Activated T-helper 1 cell treated with anti-CD3 and anti-CD28 coated beads, Interleukin-12 subunit alpha, Interleukin-12 subunit beta, Interleukin-2, Interleukin-4 antibody, amounts not matched to agents 30 ng/mL and 10 ng/mL and 1 ng/mL, durations not matched to agents 14 hours and 24 hours and 36 hours (primary cell): Measurements from ENCODE around the gene PTCH2. TPM values are rescaled to one million over a fixed set of nuclear protein-coding genes. Genes with fewer than 3 reads are reported as not detected.
"Not testable (repeated sequence)": the region's sequence is repeated elsewhere in the genome, so short reads cannot be mapped to it uniquely, and the experiment has no call there.

ENCODE experiments used
- DNase-seq: peaks from one replicate; pipeline ENCODE4 v3.0.0; 2021; ENCODE audit warnings: low spot score
- H3K27ac Mint-ChIP-seq: one replicate; pipeline ENCODE4 v1.8.0; 2021; ENCODE audit warnings: mild to moderate bottlenecking, mixed read lengths
- H3K27me3 Mint-ChIP-seq: one replicate; pipeline ENCODE4 v1.8.0; 2022; ENCODE audit warnings: mild to moderate bottlenecking, moderate library complexity, mixed read lengths; ENCODE audit not compliant: insufficient read depth
- H3K36me3 Mint-ChIP-seq: one replicate; pipeline ENCODE4 v1.8.0; 2021; ENCODE audit warnings: low read depth, mixed read lengths
- H3K4me1 Mint-ChIP-seq: one replicate; pipeline ENCODE4 v1.8.0; 2021; ENCODE audit warnings: low read depth, mixed read lengths
- H3K4me3 Mint-ChIP-seq: one replicate; pipeline ENCODE4 v1.8.0; 2021; ENCODE audit warnings: mild to moderate bottlenecking, moderate library complexity, mixed read lengths
- H3K9me3 Mint-ChIP-seq: one replicate; pipeline ENCODE4 v1.8.0; 2021; ENCODE audit warnings: mixed read lengths
- intact Hi-C: fragments of 100-400 bp; cut with micrococcal nuclease; formaldehyde crosslinking; loops from one replicate; pipeline ENCODE4 v1.15.1; 2024
- total RNA-seq: library from RNA; stranded (reverse); gene quantifications from 2 replicates; pipeline ENCODE4 v1.2.3, GENCODE V29; 2022

The PTCH2 gene
- total RNA-seq, 1 donor from 2014 or later, result 1.3 TPM

GRCh38 chr1:44835738-44836675 lies 7.0 kb downstream of the PTCH2 start:
- no peaks in the 10 kb centered on the region for H3K9me3 Mint-ChIP-seq
- peaks cover 4% of the 10 kb centered on the region for H3K27me3 Mint-ChIP-seq
- DNase-seq, result peak; percentile 71
- no peaks in the 10 kb centered on the region for H3K36me3 Mint-ChIP-seq
- intact Hi-C loops, result loop anchor here (1.0 to 5.0 kb wide), 4 partner anchors 43 to 465 kb away; partner anchors contain the start of gene EIF2B3
- peak overlapping the region; percentile 26 for H3K4me3 Mint-ChIP-seq
- H3K4me1 Mint-ChIP-seq, result peaks cover 9% of the 10 kb centered on the region
- H3K27ac Mint-ChIP-seq, result no peak overlapping the region

GRCh38 chr1:44834328-44834727 lies 8.7 kb downstream of the PTCH2 start:
- no peak overlapping the region for H3K27ac Mint-ChIP-seq
- H3K36me3 Mint-ChIP-seq, result no peaks in the 10 kb centered on the region
- H3K27me3 Mint-ChIP-seq, result peaks cover 3% of the 10 kb centered on the region
- no peak for DNase-seq
- peaks cover 9% of the 10 kb centered on the region for H3K4me1 Mint-ChIP-seq
- no peaks in the 10 kb centered on the region for H3K9me3 Mint-ChIP-seq
- no peak overlapping the region for H3K4me3 Mint-ChIP-seq
- intact Hi-C loops, result no loop called here

GRCh38 chr1:44832056-44832705 lies 10.9 kb downstream of the PTCH2 start:
- Mint-ChIP-seq H3K36me3 (no peaks in the 10 kb centered on the region), H3K9me3 (no peaks in the 10 kb centered on the region), H3K4me1 (peaks cover 9% of the 10 kb centered on the region), H3K27me3 (peaks cover 3% of the 10 kb centered on the region), H3K27ac (peak overlapping the region; percentile 58), H3K4me3 (no peak overlapping the region)
- DNase-seq, result no peak
- intact Hi-C loops, result no loop called here

- intact Hi-C loops, result no loop called here
- Mint-ChIP-seq H3K4me1 (peaks cover 9% of the 10 kb centered on the region), H3K4me3 (no peak overlapping the region), H3K27me3 (peaks cover 3% of the 10 kb centered on the region), H3K9me3 (no peaks in the 10 kb centered on the region), H3K36me3 (no peaks in the 10 kb centered on the region), H3K27ac (no peak overlapping the region)
- no peak for DNase-seq
These were observed 11.5 kb downstream of the PTCH2 start for GRCh38 chr1:44831516-44831915.

GRCh38 chr1:44830900-44831304 lies 12.2 kb downstream of the PTCH2 start:
- peaks cover 3% of the 10 kb centered on the region for H3K27me3 Mint-ChIP-seq
- no peak overlapping the region for H3K27ac Mint-ChIP-seq
- no peaks in the 10 kb centered on the region for H3K36me3 Mint-ChIP-seq
- DNase-seq, result no peak
- no peak overlapping the region for H3K4me3 Mint-ChIP-seq
- intact Hi-C loops, result no loop called here
- H3K9me3 Mint-ChIP-seq, result no peaks in the 10 kb centered on the region
- H3K4me1 Mint-ChIP-seq, result peaks cover 6% of the 10 kb centered on the region

- DNase-seq, result no peak
- Mint-ChIP-seq H3K4me1 (no peaks in the 10 kb centered on the region), H3K27ac (no peak overlapping the region), H3K27me3 (peaks cover 3% of the 10 kb centered on the region), H3K36me3 (no peaks in the 10 kb centered on the region), H3K9me3 (no peaks in the 10 kb centered on the region), H3K4me3 (no peak overlapping the region)
- intact Hi-C loops, result no loop called here
These were observed 13.3 kb downstream of the PTCH2 start for GRCh38 chr1:44829506-44830384.

GRCh38 chr1:44828841-44829440 lies 14.1 kb downstream of the PTCH2 start:
- no peak for DNase-seq
- Mint-ChIP-seq H3K9me3 (no peaks in the 10 kb centered on the region), H3K4me3 (no peak overlapping the region), H3K36me3 (no peaks in the 10 kb centered on the region), H3K27me3 (peaks cover 3% of the 10 kb centered on the region), H3K27ac (no peak overlapping the region), H3K4me1 (no peaks in the 10 kb centered on the region)
- intact Hi-C loops, result no loop called here

- H3K36me3 Mint-ChIP-seq, result no peaks in the 10 kb centered on the region
- no peak overlapping the region for H3K4me3 Mint-ChIP-seq
- intact Hi-C loops, result no loop called here
- peaks cover under 1% of the 10 kb centered on the region for H3K27me3 Mint-ChIP-seq
- no peak overlapping the region for H3K27ac Mint-ChIP-seq
- H3K4me1 Mint-ChIP-seq, result no peaks in the 10 kb centered on the region
- no peak for DNase-seq
- no peaks in the 10 kb centered on the region for H3K9me3 Mint-ChIP-seq
These were observed 14.9 kb downstream of the PTCH2 start for GRCh38 chr1:44828003-44828651.

- no peak overlapping the region for H3K27ac Mint-ChIP-seq
- no peaks in the 10 kb centered on the region for H3K27me3 Mint-ChIP-seq
- intact Hi-C loops, result no loop called here
These were observed 15.7 kb downstream of the PTCH2 start for GRCh38 chr1:44827197-44828002.

GRCh38 chr1:44826375-44827196 lies 16.5 kb downstream of the PTCH2 start:
- Mint-ChIP-seq H3K9me3 (no peaks in the 10 kb centered on the region), H3K36me3 (no peaks in the 10 kb centered on the region), H3K4me1 (peaks cover 2% of the 10 kb centered on the region), H3K27me3 (no peaks in the 10 kb centered on the region), H3K27ac (no peak overlapping the region), H3K4me3 (no peak overlapping the region)
- DNase-seq, result no peak
- intact Hi-C loops, result no loop called here

More at GRCh38 chr1:44827197-44828002, 15.7 kb downstream of the PTCH2 start:
- H3K4me1 Mint-ChIP-seq, result no peaks in the 10 kb centered on the region
- H3K9me3 Mint-ChIP-seq, result no peaks in the 10 kb centered on the region
- no peak overlapping the region for H3K4me3 Mint-ChIP-seq
- no peaks in the 10 kb centered on the region for H3K36me3 Mint-ChIP-seq
- no peak for DNase-seq

GRCh38 chr1:44824392-44824791 lies 18.7 kb downstream of the PTCH2 start:
- not testable (repeated sequence) for H3K9me3 Mint-ChIP-seq, H3K27me3 Mint-ChIP-seq, H3K4me3 Mint-ChIP-seq, H3K36me3 Mint-ChIP-seq, DNase-seq, H3K27ac Mint-ChIP-seq
- intact Hi-C loops, result loop anchor here (5.0 kb wide), 1 partner anchor 478 kb away; no protein-coding TSS in a partner anchor
- peaks cover 24% of the 10 kb centered on the region for H3K4me1 Mint-ChIP-seq
